ENCODE results near the gene SLC30A4.

Gene SLC30A4

DNA sequence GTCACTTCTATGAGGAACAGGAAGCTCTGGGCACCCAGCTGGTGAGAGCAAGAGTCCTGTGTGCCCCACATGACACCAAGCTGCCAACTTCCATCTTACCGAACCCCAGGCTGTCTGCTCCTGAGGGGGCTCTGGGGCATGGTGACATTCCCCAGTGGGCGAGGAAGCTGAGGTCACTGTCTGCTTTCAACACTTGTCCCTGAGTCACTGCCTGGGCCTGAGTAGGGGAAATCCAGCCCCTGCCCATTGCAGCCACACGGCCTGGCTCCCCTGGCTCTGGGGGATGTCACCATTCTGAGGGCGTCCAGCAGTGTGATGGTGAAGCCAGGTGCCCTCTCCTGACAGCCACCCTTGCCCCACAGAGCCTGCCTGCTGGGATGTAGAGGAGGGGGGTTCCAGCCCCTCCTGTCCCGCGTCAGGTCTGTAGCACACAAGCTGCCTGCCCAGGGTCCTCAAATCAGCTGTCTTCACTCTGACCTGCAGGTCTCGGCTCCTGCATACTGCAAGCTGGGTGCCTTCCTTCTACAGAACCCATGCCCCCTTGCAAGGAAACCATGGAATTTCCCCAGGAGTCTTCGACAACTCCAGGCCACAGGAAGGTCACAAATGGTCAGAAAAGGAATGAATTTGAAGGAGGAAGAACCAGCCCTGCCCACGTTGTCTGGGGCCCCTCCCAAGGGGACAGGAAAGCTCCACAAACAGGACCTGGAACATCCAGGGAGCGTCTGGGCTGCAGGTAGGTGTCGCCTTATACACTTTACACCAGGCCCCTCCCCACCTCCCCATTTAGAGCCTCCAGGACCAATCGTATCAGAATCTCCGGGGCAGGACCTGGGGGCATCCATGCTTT, 74.3 kb downstream of the SLC30A4 start:
- no peak for DNase-seq (ENCODE audit: insufficient read length)
- peak; percentile 74 for FAIRE-seq
- TF ChIP-seq TAF1 (IDR thresholded peaks at IDR 0.05; ENCODE audit: borderline replicate concordance, low read depth, low read length), result no peak
- TF ChIP-seq POLR2AphosphoS5 (IDR thresholded peaks at IDR 0.05; ENCODE audit: low read depth, low read length), result no peak

DNA sequence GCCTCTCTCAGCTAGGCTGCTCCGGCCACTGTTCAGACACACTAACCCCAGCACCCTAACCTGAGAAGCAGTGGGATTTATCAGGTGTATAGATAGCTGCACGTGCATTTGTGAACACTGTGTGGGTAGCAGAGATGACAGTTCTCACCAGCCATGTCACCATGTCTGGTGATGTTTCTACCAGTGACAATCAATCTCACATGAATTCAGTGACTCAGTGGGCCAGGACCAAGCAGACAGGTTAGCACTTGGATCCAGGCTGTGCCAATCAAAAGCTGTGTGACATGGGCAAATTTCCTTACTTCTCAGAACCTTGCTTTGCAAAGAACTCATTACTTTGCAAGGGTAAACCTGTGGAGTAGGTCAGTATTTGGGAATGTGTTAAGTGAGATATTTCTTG, 78.9 kb downstream of the SLC30A4 start:
- FAIRE-seq (no peak), DNase-seq (ENCODE audit: insufficient read length) (no peak)
- TF ChIP-seq POLR2A (IDR thresholded peaks at IDR 0.05; ENCODE audit: low read depth, low read length) (no peak), POLR2AphosphoS5 (IDR thresholded peaks at IDR 0.05; ENCODE audit: low read depth, low read length) (no peak), TAF1 (IDR thresholded peaks at IDR 0.05; ENCODE audit: borderline replicate concordance, low read depth, low read length) (no peak)

DNA sequence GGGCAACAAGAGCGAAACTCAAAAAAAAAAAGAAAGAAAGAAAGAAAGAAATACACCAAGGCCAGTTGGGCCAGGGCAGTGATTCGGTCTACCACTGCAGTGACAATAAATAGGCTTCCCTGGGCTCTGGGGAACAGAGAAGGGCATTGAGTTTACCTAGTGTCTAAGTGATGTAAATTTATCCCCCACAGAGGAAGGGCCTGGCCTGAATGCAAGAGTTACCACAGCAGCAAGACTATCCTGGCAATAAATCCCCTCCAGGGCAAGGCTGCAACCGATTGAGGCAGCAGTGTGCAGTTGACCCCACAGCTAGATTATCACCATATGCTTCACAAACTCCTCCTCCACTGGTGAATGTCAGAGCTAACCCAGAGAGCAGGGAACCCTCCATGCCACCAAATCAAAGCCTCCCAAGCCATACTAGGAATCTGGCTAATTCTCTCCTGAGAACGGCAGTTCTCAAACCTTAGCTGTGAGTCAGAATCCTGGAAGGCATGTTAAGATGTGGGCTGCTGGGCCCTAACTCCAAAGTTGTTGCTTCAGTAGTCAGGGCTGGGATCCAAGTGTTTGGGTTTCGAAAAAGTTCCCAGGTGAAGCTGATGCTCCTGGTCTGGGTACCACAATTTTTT, 79.9 kb downstream of the SLC30A4 start:
- FAIRE-seq, result no peak
- DNase-seq (ENCODE audit: insufficient read length), result no peak
- TF ChIP-seq POLR2A (IDR thresholded peaks at IDR 0.05; ENCODE audit: low read depth, low read length), result no peak
- TF ChIP-seq POLR2AphosphoS5 (IDR thresholded peaks at IDR 0.05; ENCODE audit: low read depth, low read length), result no peak
- no peak for TF ChIP-seq TAF1 (IDR thresholded peaks at IDR 0.05; ENCODE audit: borderline replicate concordance, low read depth, low read length)

- FAIRE-seq (no peak), DNase-seq (ENCODE audit: insufficient read length) (no peak)
- TF ChIP-seq TAF1 (IDR thresholded peaks at IDR 0.05; ENCODE audit: borderline replicate concordance, low read depth, low read length), result no peak
- no peak for TF ChIP-seq POLR2AphosphoS5 (IDR thresholded peaks at IDR 0.05; ENCODE audit: low read depth, low read length)
- no peak for TF ChIP-seq POLR2A (IDR thresholded peaks at IDR 0.05; ENCODE audit: low read depth, low read length)
Observed at GRCh38 chr15:45441686-45442085, 80.9 kb downstream of the SLC30A4 start.

DNA sequence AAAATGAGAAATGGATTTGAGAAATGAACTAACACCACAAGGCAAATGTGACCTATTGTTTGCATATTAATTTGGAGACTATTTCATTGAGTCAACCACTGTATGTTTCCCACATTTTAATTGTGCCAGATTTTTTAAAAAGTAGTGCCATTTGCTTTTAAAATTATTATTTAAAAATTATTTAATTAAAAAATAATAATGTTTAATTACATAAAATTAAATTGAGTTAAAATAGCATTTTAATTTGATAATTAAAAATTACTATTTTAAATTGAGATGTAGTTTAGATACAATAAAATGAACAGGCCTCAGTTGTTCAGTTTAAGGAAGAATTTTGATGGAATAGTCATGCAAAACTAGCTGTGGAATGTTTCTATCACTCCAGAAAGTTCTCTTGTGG, 81.5 kb downstream of the SLC30A4 start:
- FAIRE-seq, result no peak
- TF ChIP-seq POLR2AphosphoS5 (IDR thresholded peaks at IDR 0.05; ENCODE audit: low read depth, low read length) (no peak), POLR2A (IDR thresholded peaks at IDR 0.05; ENCODE audit: low read depth, low read length) (no peak), TAF1 (IDR thresholded peaks at IDR 0.05; ENCODE audit: borderline replicate concordance, low read depth, low read length) (no peak)
- no peak for DNase-seq (ENCODE audit: insufficient read length)

- no peak for DNase-seq (ENCODE audit: insufficient read length)
- FAIRE-seq, result no peak
- TF ChIP-seq POLR2A (IDR thresholded peaks at IDR 0.05; ENCODE audit: low read depth, low read length) (no peak), POLR2AphosphoS5 (IDR thresholded peaks at IDR 0.05; ENCODE audit: low read depth, low read length) (no peak)
Observed at GRCh38 chr15:45439521-45440260, 82.9 kb downstream of the SLC30A4 start.

GRCh38 chr15:45435124-45435903, 87.2 kb downstream of the SLC30A4 start:
- no peak for TF ChIP-seq TAF1 (IDR thresholded peaks at IDR 0.05; ENCODE audit: borderline replicate concordance, low read depth, low read length)
- no peak for TF ChIP-seq POLR2A (IDR thresholded peaks at IDR 0.05; ENCODE audit: low read depth, low read length)
- no peak for TF ChIP-seq POLR2AphosphoS5 (IDR thresholded peaks at IDR 0.05; ENCODE audit: low read depth, low read length)
- no peak for FAIRE-seq
- no peak for DNase-seq (ENCODE audit: insufficient read length)

DNA sequence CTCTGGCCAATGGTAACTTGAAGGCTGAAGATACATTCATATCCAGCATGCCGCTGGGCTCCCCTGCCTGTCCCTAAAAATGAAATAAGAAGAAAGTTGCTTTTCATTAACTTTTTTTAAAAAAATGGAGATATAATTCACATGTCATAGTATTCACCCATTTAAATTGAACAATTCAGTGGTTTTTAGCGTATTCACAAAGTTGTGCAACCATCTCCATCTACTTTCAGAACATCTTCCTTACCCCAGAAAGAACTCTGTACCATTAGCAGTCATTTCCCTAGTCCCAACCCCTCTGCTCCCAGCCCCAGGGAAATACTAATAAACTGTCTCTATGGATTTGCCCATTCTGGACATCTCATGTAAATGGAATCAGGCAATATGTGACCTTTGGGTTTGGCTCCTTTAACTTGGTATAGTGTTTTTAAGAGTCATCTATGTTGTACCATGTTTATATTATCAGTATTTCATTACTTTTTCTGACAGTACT, 88.4 kb downstream of the SLC30A4 start:
- DNase-seq (ENCODE audit: insufficient read length) (no peak), FAIRE-seq (no peak)
- TF ChIP-seq POLR2AphosphoS5 (IDR thresholded peaks at IDR 0.05; ENCODE audit: low read depth, low read length) (no peak), POLR2A (IDR thresholded peaks at IDR 0.05; ENCODE audit: low read depth, low read length) (no peak), TAF1 (IDR thresholded peaks at IDR 0.05; ENCODE audit: borderline replicate concordance, low read depth, low read length) (no peak)

DNA sequence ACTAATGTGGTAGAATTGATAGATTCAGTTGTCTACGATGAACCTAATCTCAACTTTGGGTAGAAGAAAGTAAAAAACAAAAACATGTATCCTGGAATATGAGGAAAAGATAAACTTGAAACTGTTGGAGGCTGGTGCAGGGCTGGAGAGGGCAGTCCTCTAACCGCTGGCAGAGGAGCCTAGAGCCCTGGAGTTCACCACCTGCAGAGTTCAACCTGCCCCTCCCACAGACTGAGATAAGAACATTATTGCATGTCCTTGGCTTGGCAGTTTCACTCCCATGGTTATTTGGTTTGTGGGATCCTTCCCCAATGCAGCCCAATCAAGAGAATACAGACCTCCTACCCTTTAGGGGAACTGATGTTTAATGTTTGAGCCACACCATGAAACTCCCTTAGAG, 91.0 kb downstream of the SLC30A4 start:
- TF ChIP-seq POLR2AphosphoS5 (IDR thresholded peaks at IDR 0.05; ENCODE audit: low read depth, low read length) (no peak), POLR2A (IDR thresholded peaks at IDR 0.05; ENCODE audit: low read depth, low read length) (no peak), TAF1 (IDR thresholded peaks at IDR 0.05; ENCODE audit: borderline replicate concordance, low read depth, low read length) (no peak)
- no peak for DNase-seq (ENCODE audit: insufficient read length)
- no peak for FAIRE-seq

GRCh38 chr15:45429941-45430792, 92.4 kb downstream of the SLC30A4 start:
- TF ChIP-seq TAF1 (IDR thresholded peaks at IDR 0.05; ENCODE audit: borderline replicate concordance, low read depth, low read length), result no peak
- no peak for TF ChIP-seq POLR2AphosphoS5 (IDR thresholded peaks at IDR 0.05; ENCODE audit: low read depth, low read length)
- no peak for TF ChIP-seq POLR2A (IDR thresholded peaks at IDR 0.05; ENCODE audit: low read depth, low read length)
- peak; percentile 89 for FAIRE-seq
- DNase-seq (ENCODE audit: insufficient read length), result peak; percentile 82
